ENCODE results near the gene MTG1.
A peak's percentile ranks its signal among the peaks of the same experiment; 100 is the strongest.
"Not testable (repeated sequence)": the region's sequence is repeated elsewhere in the genome, so short reads cannot be mapped to it uniquely, and the experiment has no call there.

Gene MTG1

DNA sequence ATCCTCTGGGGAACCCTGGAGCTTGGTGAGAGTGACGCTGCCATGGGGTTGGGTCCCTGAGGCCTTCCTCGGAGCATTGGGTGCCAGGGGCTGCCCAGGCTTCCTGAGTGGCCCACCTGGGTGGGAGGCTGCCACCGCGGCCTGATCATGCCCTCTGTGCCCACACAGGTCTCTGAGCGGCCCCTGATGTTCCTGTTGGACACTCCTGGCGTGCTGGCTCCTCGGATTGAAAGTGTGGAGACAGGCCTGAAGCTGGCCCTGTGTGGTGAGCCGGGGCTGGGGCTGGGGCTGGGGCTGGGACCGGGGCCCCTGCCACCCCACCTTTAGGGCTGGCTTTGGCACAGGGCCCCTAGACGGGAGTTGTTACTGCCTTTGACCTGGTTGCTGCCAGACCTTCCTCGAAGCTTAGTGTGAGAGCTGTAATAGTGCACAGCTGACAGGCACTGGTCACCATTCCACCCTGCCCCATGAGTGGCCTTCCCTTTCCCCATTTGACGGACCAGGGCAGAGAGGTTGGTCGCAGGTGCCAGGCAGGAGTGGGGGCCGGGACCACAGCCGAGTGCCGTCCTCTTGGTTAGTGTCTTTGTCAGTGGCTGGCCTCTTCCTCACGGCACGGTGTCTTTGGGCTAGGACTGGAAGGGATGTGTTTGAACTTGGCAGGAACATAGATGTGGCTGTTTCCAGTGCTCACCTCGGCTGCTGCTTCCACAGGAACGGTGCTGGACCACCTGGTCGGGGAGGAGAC lies 8.2 kb downstream of the MTG1 start:
- peak; percentile 2 for DNase-seq

DNA sequence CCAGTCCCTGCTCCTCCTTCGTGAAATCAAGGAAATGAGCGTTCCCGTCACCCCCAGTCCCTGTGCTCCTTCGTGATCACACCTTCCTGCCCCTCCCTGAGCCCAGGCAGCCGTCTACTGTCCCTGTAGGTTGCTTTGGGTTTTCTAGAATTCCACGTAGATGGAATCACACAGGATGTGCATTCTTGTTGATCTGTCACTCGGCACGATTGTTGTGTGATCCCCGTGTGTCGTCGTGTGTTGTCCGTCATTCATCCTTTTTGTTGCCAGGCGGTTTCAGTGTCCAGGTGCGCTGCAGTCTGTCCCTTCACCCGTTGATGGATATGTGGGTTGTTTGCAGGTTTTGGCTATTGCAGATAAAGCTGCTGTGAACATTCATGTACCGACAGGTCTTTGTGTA lies 9.4 kb downstream of the MTG1 start:
- DNase-seq = peak; percentile 44

DNA sequence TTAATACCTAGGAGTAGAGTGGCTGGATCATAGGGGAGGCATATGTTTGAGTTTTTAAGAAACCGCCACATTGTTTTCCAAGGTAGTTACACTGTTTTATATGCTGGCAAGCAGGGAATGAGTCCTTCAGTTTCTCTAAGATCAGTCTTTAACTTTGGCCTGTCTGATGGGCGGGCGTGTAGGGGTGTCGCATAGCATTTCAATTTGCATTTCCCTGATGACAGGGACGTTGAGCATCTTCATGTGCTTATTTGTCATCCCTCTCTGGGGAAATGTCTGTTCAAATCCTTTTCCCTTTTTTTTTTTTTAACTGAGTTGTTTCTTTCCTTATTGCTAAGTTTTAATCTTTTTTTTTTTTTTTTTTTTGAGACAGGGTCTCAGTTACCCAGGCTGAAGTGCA lies 9.8 kb downstream of the MTG1 start:
- DNase-seq = no peak

DNA sequence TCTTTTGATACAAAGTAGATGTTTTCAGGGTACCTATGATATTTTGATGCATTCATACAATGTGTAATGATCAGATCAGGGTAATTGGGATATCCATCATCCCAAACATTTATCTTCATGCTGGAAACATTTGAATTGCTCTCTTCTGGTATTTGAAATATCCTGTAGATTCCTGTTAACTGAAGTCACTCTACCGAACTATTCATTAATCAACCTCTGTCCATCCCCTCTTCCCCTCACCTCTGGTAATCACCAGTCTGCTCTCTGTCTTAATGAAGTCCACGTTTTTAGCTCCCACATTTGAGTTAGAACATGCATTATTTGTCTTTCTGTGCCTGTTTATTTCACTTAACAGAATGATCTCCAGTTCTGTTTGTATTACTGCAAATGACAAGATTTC lies 11.3 kb downstream of the MTG1 start:
- DNase-seq = no peak

DNA sequence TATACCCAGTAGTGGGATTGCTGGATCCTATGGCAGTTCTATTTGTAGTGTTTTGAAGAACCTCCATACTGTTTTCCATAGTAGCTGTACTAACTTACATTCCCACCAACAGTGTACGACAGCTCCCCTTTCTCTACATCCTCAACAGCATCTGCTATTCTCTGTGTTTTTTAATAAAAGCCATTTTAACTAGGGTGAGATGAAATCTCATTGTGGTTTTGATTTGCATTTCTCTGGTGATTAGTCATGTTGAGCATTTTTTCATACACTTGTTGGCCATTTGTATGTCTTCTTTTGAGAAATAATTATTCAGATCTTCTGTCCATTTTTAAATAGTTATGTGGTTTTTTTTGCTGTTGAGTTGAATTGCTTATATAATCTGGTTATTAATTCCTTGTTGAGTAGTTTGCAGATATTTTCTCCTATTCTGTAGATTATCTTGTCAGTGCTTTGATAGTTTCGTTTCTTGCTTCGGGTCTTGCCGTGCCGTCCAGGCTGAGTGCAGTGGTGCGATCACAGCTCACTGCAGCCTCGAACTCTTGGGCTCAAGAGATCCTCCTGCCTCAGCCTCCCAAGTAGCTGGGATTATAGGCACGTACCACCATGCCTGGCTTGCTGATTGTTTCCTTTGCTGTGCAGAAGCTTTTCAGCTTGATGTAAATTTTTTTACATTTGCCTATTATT lies 12.0 kb downstream of the MTG1 start:
- no peak for DNase-seq

DNA sequence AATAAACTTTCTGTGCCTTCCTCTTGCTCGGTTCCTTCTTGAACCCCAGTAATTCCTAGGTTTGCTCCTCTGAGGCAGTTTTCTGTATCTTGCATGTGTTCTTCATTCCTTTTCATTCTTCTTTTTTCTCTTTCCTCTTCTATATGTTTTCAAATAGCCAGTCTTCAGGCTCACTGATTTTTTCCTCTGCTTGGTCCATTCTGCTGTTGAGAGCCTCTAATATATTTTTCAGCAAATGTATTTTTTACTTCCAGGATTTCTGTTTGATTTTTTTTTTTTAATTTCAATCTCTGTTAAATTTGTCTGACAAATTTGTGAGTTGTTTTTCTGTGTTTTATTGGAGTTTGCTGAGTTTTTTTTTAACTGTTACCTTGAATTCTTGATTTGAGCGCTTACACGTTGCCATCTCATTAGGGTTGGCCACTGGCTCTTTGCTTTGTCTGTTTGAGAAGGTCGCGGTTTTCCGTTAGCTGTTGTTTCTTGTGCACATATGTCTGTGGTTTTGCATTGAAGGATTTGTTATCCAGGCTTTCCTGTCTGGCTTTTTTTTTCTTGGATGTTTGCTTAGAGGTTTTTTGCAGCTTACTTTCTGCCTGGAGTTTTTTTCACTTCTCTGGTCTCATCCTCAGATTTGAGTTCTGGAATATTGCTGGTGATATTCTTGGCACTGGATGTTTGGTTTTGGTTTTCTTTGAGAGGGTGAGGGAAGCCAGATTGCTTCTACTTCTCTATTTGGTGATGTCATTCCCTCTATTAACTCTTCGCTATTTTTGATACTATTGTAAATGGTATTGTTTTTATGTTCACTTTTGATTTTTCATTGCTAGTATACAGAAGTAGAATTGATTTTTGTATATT lies 17.8 kb downstream of the MTG1 start:
- no peak for DNase-seq

DNA sequence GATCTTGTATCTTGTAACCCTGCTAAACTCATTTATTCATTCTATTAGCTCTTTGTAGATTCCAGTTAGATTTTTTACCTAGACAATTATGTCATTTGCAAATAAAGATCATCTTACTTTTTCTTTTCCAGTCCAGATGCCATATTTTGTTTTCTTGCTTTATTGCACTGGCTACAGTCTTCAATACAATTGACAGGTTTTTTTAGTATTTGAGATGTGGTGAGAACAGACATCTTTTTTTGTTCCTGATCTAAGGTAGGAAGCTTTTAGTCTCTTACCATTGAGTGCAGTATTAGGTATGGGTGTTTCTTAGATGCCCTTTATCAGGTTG lies 18.4 kb downstream of the MTG1 start:
- no peak for DNase-seq

DNA sequence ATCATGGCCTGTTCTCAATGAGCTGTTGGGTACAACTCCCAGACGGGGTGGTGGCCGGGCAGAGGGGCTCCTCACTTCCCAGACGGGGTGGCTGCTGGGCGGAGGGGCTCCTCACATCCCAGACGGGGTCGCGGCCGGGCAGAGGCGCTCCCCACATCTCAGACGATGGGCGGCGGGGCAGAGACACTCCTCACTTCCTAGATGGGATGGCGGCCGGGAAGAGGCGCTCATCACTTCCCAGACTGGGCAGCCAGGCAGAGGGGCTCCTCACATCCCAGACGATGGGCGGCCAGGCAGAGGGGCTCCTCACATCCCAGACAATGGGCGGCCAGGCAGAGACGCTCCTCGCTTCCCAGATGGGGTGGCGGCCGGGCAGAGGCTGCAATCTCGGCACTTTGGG lies 20.4 kb downstream of the MTG1 start:
- not testable (repeated sequence) for DNase-seq

DNA sequence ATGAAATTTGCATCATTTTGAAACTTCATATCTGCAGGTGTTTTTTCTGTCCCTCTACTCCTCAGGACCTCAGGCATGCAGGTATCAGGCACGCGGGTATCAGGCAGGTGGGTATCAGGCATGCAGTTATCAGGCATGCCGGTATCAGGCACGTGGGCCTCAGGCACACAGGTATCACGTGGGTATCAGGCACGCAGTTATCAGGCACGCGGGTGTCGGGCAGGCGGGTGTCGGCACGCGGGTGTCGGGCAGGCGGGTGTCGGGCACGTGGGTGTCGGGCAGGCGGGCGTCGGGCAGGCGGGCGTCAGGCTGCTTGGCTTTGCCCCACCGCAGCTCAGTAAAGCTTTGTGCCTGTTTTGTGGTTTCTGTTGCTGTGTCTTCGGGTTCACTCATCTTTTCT lies 21.8 kb downstream of the MTG1 start:
- DNase-seq = no peak

DNA sequence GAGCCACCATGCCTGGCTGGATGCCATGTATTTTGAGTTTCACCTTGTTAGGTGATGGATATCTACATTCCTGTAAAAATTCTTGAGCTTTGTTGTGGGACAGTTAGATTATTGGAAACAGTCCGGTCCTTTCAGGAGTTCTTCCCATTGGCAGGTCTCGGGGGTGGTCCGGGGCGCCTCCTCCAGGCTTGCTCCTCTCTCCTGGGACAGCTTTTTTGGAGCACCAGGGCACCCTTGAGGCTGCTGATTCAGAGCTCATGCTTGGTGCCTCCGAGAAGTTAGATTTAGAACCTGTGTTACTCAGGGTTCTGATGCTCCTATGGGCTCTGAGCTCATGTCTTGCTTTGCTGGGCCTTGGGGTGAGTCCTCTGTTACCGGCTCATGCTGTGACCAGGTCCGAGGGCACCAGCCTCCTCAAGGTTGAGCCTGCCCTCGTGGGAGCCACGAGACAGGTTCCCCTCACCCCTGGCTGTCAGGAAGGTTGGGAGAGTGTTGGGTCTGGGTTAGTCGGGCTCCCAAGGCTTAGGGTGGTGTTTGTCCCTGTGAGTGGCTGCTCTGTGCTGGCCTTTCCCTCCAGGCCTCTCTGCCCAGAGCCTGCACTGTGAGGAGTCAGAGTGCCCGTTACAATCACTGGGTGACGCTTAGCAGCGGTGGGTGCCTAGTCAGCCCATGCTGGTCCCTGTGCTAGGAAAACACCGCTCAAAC lies 24.5 kb downstream of the MTG1 start:
- DNase-seq = no peak

DNA sequence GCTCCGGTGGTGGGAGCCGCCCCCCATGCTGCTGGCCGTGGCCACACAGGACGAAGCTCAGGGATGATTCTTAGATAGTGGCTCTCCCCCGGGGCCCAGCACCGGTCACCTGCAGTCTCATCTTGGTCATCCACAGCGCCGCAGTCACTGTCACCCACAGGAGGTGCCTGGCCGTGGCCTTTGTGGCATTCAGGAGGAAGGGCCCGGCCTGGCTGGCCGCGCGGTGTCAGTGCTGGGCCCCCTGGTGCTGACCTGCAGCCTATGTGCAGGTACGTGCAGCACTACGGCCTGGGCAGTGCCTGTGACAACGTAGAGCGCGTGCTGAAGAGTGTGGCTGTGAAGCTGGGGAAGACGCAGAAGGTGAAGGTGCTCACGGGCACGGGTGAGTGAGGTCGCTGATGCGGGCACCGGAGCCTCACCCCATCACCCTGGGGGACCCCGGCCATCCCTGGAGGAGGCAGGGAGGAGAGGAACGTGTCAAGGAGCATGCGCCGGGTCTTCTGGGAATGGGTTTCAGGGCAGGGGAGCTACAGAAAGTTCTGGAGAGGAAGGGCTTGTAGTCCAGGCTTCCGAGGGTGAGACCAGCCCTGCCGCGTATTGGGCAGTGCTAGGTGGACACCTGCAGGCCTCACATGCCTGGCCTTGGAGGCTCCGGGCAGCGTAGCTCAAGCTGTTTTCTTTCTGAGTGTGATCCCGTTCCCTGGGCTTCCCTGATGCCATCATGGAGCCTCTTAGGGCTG lies 25.4 kb downstream of the MTG1 start:
- no peak for DNase-seq

DNA sequence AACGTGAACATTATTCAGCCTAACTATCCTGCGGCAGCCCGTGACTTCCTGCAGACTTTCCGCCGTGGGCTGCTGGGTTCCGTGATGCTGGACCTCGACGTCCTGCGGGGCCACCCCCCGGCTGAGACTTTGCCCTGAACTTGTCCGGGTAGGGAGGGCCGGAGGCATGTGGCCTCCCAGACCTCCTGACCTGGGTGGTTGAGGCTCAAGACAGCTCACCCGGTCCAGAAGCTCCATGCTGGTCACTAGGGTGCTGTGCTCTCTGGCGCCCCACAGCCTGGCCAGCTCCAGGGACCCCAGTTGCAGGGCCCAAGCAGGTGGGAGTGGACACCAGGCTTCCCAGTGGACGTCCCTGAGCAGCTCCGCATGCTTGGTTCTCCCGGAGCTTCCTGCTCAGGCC lies 26.1 kb downstream of the MTG1 start:
- no peak for DNase-seq

DNA sequence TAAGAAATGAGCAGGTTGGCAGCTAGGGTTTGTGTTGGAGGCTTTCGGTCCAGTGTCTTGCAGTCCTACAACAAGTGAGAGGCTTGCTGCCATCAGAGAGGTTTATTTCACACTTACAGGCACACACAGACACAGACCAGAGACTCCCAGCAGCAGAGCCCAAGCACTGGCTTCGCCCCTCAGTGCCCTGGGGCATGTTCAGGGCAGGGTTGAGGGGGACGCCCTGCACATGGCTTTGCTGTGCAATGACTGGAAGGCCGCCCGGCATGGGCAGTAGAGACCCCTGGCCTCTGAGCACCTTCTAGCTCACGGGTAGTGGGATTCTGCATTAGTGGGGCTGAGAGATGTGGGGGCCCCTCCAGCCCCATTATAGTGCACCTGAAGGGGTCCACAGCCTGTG lies 26.6 kb downstream of the MTG1 start:
- DNase-seq = no peak

DNA sequence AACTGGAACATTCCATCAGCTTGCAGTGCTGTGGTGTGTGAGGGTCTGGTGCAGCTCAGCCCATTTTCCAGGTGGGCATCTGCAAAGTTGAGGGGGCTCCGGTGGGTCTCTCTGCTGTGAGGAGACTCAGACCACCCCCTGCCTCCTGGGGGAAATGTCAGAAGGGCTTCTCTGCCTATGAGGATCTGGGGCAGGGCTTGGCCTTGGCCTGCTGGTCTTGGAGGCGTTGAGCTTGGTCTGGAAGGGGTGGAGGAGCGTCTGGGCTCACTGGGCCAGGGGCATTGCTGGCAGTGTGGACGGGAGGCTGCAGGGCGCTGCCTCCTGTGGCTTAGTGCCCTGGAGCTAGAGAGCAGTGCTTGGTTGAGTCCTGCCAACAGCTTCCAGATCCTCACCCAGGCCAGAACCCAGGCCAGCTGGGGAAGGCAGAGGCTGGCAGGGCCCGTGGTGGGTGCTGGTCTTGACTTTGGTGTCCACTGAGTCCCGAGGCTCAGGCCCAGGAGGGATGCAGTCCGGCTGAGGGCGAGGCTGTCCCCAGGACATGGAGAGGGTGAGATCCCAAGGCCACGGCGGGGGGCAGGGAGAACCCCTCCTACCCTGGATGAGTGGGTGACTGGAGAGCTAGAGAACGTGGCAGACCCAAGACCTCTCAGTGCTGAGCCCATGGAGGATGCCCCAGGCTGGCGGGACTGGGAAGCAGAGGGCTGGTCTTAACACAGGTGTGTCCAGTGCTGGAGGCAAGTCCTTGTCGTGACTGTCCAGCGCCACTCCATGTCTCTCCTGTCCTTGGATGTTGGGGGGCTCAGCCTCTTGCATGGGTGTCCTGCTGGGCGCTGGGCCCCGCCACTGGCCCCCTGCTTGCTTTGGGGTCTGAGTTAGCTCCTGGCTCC lies 27.6 kb downstream of the MTG1 start:
- DNase-seq = no peak

DNA sequence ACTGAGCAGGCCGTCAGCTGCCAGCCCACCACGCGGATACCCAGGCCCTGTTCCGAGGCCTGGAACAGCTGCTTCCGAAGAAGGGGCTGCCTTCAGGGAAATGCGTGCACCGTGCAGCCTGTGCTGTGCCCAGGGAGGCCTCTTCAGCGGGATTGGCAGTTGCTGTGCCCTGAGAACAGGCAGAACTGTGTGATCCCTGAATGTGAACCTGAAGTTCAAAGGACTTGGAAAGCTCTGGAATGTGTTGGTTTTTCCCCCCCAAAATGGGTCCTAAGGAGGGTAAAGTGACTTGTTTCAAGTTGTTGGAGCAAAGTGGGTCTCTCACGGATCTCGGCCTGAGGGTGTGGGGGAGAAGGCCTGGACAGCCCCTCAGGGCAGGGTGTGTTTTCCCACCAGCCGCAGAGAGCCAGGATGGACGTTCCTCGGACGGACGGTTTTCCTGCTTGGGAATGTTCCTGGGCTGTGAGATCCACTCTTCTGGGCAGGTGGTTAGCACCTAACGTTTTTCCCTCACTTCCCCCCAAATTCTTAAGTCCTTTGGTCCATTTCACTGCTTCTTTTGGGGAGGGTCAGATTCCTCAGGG lies 28.4 kb downstream of the MTG1 start:
- no peak for DNase-seq

DNA sequence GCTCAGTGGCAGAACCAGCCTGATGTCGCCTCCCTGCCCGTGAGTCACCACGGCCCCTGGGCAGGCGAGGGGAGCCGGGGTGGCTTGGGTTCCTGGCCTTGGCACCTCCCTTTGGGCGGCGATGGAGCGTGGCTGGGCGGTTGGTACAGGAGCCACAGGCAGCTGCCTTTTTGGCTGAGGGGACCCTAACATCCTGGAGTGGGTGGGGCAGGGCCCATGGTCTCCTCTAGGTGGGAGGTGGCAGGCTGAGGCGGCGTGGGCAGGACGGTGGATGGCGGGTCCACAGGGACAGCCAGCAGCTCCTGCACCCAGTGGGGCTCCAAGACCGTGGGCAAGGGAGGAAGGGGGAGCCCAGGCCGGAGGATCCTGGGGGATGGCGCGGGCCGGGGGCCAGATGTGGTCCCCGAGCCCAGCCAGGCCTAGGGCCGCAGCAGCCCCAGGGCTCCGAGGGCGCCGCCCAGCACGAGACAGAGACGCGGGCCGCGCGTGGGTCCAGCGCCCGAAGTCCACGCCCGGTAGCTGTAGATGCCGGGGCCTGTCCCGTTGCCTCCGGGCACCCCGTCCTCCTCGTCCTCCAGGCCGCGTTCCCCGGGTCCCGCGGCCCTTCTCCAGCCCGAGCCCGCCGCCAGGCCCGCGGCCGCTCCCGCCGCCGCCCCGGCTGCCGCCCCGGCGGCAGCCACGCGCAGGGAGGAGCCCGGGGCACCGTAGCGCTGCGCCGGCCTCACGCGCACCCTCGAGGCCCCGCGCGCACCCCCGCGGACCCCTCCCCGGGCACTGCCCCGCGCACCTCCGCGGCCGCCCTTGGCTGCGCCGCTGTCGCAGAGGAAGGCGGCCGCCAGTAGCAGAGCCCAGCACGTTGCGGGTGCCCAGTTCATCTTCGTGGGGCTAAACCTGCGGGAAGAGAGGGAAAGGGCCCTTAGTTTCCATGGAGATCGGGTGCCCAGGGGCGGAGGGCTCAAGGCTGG lies 29.1 kb downstream of the MTG1 start:
- no peak for DNase-seq

DNA sequence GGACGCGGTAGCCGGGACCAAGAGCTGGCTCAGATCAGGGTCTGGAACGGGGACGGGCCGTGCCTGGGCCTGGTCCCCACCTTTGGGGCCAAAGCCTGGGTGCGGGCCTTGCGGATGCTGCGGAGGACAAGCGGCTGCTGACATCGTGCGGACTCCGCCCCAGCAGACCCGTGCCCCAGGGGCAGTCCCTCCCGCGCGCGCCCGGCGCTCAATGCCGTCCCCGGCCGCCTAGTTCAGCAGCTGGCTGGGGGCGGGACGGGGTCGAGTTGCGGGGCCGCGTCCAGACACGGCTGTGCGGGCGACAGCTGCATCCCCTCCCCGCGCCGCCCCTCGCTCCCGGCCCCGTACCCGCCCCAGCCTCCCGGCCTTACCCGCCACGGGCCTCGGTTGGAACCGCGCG lies 30.1 kb downstream of the MTG1 start:
- DNase-seq = not testable (repeated sequence)

DNA sequence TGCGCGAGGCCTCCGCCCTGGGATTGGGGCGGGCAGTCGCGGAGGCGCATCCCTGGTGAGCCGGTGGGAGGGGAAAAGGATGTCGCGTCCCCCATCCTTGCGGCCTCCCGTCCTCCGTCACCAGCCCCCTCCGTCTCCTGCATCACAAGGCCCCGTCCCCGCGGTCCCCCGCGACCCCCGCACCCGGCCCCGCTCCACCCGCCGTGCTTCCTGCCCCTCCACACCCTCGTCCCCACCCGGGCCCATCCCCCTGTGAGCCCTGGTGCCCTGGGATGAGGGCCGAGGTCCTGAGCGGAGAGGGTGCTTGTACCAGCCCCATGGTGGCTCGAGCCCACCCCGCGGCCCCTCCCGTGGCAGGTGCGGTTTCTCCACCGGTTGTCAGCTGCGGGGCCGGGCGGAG lies 30.6 kb downstream of the MTG1 start, which contains the start of gene SPRN:
Gene SPRN (minus strand): TSS at position 25 of the 400 bp plus-strand sequence. CDS start 944 bp downstream, outside the sequence.
- not testable (repeated sequence) for DNase-seq

DNA sequence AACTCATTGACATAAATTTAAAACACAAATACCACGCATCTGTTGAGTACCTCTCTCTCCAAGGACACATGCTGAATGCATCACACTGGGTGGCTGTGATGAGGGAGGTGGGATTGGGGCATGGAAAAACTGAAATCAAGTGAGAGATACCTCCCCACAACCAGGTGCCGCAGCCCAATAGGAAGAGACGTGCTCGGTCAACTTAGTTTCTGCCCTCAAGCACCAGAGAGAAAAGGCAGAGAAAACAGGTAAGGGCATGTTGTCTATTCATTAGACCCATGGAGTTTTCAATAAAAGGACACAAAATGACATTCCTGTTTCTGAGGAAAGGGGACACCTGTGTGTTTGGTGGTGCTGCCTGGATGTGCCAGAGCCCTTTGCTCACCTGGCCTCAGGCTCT lies 35.6 kb downstream of the MTG1 start:
- not testable (repeated sequence) for DNase-seq
